Measurements from ENCODE around the gene PHACTR2. TPM values are rescaled to one million over a fixed set of nuclear protein-coding genes. Genes with fewer than 3 reads are reported as not detected.

Gene PHACTR2
- total and polyA plus RNA-seq, 10 of the 15 experiments (the other 5 are each of a cell fraction or from before 2014, with no cell fraction given), result 1.4 to 19.1 (median 5.3) TPM

GRCh38 chr6:143807103-143807772 is 129.5 kb downstream of the PHACTR2 start:
- H3K4me3 ChIP-seq, result no peak overlapping the region
- H4K20me1 ChIP-seq (ENCODE audit: control insufficient read depth, insufficient read depth), result no peaks in the 10 kb centered on the region
- TF ChIP-seq ZBTB11 (CRISPR knock-in tag; IDR thresholded peaks at IDR 0.05), result no peak
- no peak for TF ChIP-seq MXI1 (IDR thresholded peaks at IDR 0.05; ENCODE audit: low read depth, low read length)
- no peak for TF ChIP-seq ELK1 (IDR thresholded peaks at IDR 0.05; ENCODE audit: low read depth, low read length)
- no peak for TF ChIP-seq NBN (IDR thresholded peaks at IDR 0.05)
- TF ChIP-seq NRF1 (conservative IDR thresholded peaks at IDR 0.05; ENCODE audit: low read depth, low read length), result no peak
- TF ChIP-seq CTCF (IDR thresholded peaks at IDR 0.05 in 2 of 3, conservative IDR thresholded peaks at IDR 0.05 in 1 of 3; ENCODE audit: control insufficient read depth in 2 of 3, extremely low read depth in 1 of 3, insufficient read depth in 1 of 3, low read depth in 3 of 3, low read length in 3 of 3), result no peak
- TF ChIP-seq BHLHE40 (IDR thresholded peaks at IDR 0.05; ENCODE audit: borderline replicate concordance in 1 of 2, low read depth in 2 of 2, low read length in 1 of 2), result no peak
- no peak for TF ChIP-seq CEBPZ (IDR thresholded peaks at IDR 0.05; ENCODE audit: low read depth, low read length)
- TF ChIP-seq PML (IDR thresholded peaks at IDR 0.05; ENCODE audit: low read length), result no peak
- TF ChIP-seq RB1 (IDR thresholded peaks at IDR 0.05; ENCODE audit: borderline replicate concordance), result no peak
- 67% methylated on average over 6 of the region's 6 CpGs for WGBS (ENCODE audit: insufficient coverage, insufficient replicate concordance, low lambda C conversion rate, missing lambda C conversion rate)
- RAD21 ChIA-PET (ENCODE audit: unreplicated experiment), result no interaction called here
- H3K9me3 ChIP-seq (replicated peaks; ENCODE audit: control insufficient read depth, insufficient read depth, low read length), result no peaks in the 10 kb centered on the region
- ATAC-seq (no peak), DNase-seq (ENCODE audit: low read depth, low spot score) (no peak), FAIRE-seq (no peak)
- in situ Hi-C loops (cut with MboI), result no loop called here
- H3K4me1 ChIP-seq (ENCODE audit: control insufficient read depth, insufficient read depth, low read length), result no peaks in the 10 kb centered on the region
- H3K79me2 ChIP-seq (ENCODE audit: control insufficient read depth, insufficient read depth, low read length), result no peaks in the 10 kb centered on the region
- no peak overlapping the region for H2AFZ ChIP-seq (ENCODE audit: control insufficient read depth, low read depth, low read length)
- no peaks in the 10 kb centered on the region for H3K27me3 ChIP-seq (replicated peaks in 1 of 2; ENCODE audit: control insufficient read depth in 2 of 2, insufficient read depth in 2 of 2, low read length in 1 of 2)
- POLR2A ChIA-PET, result no interaction called here
- H3K4me2 ChIP-seq (ENCODE audit: control insufficient read depth, insufficient read depth), result no peak overlapping the region
- intact Hi-C loops (cut with micrococcal nuclease; ENCODE audit: unreplicated experiment), result no loop called here
- SMC1A ChIA-PET (ENCODE audit: uncharacterized antibody, unreplicated experiment), result interaction anchor here (0.6 to 1.3 kb wide), 4 partner anchors 12 to 232 kb away, joined by 3 to 5 read pairs (median 4); no protein-coding TSS in a partner anchor
- H3K27ac ChIP-seq (ENCODE audit: control insufficient read depth, insufficient read depth), result no peak overlapping the region
- BruUV-seq (replicated peaks), result no TSS peak
- CTCF ChIA-PET, result interaction anchor here (1.2 kb wide), 1 partner anchor 9 kb away, joined by 5 read pairs; no protein-coding TSS in a partner anchor
- no peaks in the 10 kb centered on the region for H3K36me3 ChIP-seq (ENCODE audit: control insufficient read depth in 2 of 2, insufficient read depth in 2 of 2, low read length in 1 of 2)
- H3K9ac ChIP-seq (ENCODE audit: control insufficient read depth, insufficient read depth, low read length), result no peak overlapping the region
